Heart left ventricle (tissue), 16 donors: ENCODE results near the gene CISH. TPM values are rescaled to one million over a fixed set of nuclear protein-coding genes. Genes with fewer than 3 reads are reported as not detected.

ENCODE experiments used
- ATAC-seq, 4 donors: fragments of 200-7000 bp; cut with Tn5 transposase; one replicate each; pipeline ENCODE4 v1.9.1; 2020 to 2022; ENCODE audit warnings: moderate library complexity in 4 of 4, mild to moderate bottlenecking in 3 of 4, moderate number of reproducible peaks in 1 of 4
- DNase-seq, 5 donors: peaks; one replicate each; pipeline ENCODE4 v3.0.0-alpha.2; 2020
- H3K27ac ChIP-seq, 12 donors: fragments of 200-600 bp; sonication (generic) in 4 of 12; one replicate each; pipeline versions ENCODE4 v1.5.0 to v1.8.0; 2016 to 2022; ENCODE audit warnings: mild to moderate bottlenecking in 2 of 12
- H3K27me3 ChIP-seq, 9 donors: fragments of 200-600 bp; sonication (generic) in 2 of 9; one replicate each; pipeline versions ENCODE4 v1.5.1 to v1.8.0; 2016 to 2022; ENCODE audit warnings: mild to moderate bottlenecking in 3 of 9
- H3K36me3 ChIP-seq, 9 donors: fragments of 200-600 bp; sonication (generic) in 2 of 9; one replicate each; pipeline versions ENCODE4 v1.5.0 to v1.8.0; 2018 to 2022; ENCODE audit warnings: mild to moderate bottlenecking in 2 of 9
- H3K4me1 ChIP-seq, 12 donors: fragments of 200-600 bp; sonication (generic) in 4 of 12; one replicate each; pipeline versions ENCODE4 v1.5.0 to v1.8.0; 2016 to 2022; ENCODE audit warnings: mild to moderate bottlenecking in 3 of 12
- H3K4me3 ChIP-seq, 12 donors: fragments of 200-600 bp; sonication (generic) in 4 of 12; one replicate each; pipeline versions ENCODE4 v1.5.0 to v1.8.0; 2017 to 2022; ENCODE audit warnings: mild to moderate bottlenecking in 9 of 12, moderate library complexity in 4 of 12
- H3K9me3 ChIP-seq, 12 donors: fragments of 200-600 bp; sonication (generic) in 4 of 12; one replicate each; pipeline versions ENCODE4 v1.5.0 to v1.8.0; 2016 to 2022; ENCODE audit warnings: mild to moderate bottlenecking in 1 of 12
- POLR2A ChIP-seq, 2 donors: fragments of 450-650 bp; IDR thresholded peaks; one replicate each; pipeline ENCODE4 v1.6.1; 2017; ENCODE audit warnings: antibody characterized with exemption in 2 of 2, mild to moderate bottlenecking in 2 of 2, moderate library complexity in 2 of 2
- WGBS, 4 donors: extraction: QIAGEN DNeasy Blood & Tissue Kit in 2 of 4; methylation state at CpG; one replicate each; pipeline versions ENCODE4 v1.1.5 to v1.1.7; 2013 to 2018; 5-methylcytosine and 5-hydroxymethylcytosine counted together
- intact Hi-C, 10 donors: fragments of 100-400 bp; cut with DNase I; formaldehyde crosslinking; loops; one replicate each; pipeline versions ENCODE4 v1.11.1 to v1.14.2; 2022
- polyA plus RNA-seq, 2 donors: library from polyadenylated mRNA; stranded (reverse); fragments of 200-250 nt; gene quantifications; one replicate each; pipeline ENCODE4 v1.2.3, GENCODE V29; 2013
- total RNA-seq, 9 donors: library from RNA; depleted of rRNA in 2 of 9; stranded (reverse); fragments of >200 nt in 2 of 9; fragmentation: NEBNext Ultra II Directional in 3 of 9; extraction: Animal tissue kit (Norgen Biotek cat#: 25700) in 3 of 9; gene quantifications; one replicate each; pipeline versions ENCODE4 v1.1.0 to v1.2.4, GENCODE V29; 2016 to 2023
- TF ChIP-seq, protein P1 (sequence below), 12 donors: fragments of 200-600 bp; sonication (generic) in 4 of 12; IDR thresholded peaks; one replicate each; pipeline versions ENCODE4 v1.5.0 to v1.8.0; 2018 to 2022; ENCODE audit warnings: antibody characterized with exemption in 12 of 12, mild to moderate bottlenecking in 5 of 12
- donor health status: ischemic (EF 13 %, LVEDD 7.1; RV severe dilation, severe dysfunction).
- donor health status: healthy with polysubstance abuse.
- donor health status: DM: no; HTN: yes; CAD: no.
- donor health status: DM: no; HTN: no; CAD: no.
- donor health status: ischemic (EF 25% LVEDD 6.9; RV normal size, moderate dysfunction).
- donor health status: ischemic (EF 25% LVEDD 5.7; RV mildly dilated, moderate dysfunction).
- donor health status: healthy.
- donor health status: DM: yes; HTN: yes; CAD: no.
- donor health status: ischemic (EF 35%, LVEDD 5.7; RV mildly dilated, moderate dysfunction).
- donor health status: nonischemic (EF 11% LVEDD 7.7; RV severe dilation, severe dysfunction).
- donor health status: DM: yes; HTN: yes; CAD: no.
- donor health status: PGD.
- donor health status: ischemic (EF 29% LVEDD 5.4; RV normal size, mild dysfunction).
- donor health status: nonischemic (EF 23%, LVEDD 6.1; RV moderate dilation, normal function).

CISH gene
- total and polyA plus RNA-seq, 11 donors = 6.9 to 57.0 (median 20.3) TPM

GRCh38 chr3:50658416-50658815 is 46.8 kb upstream of the CISH start:
- ATAC-seq = no peak
- TF ChIP-seq POLR2A (IDR thresholded peaks at IDR 0.05) = no peak
- TF ChIP-seq, protein P1, sequence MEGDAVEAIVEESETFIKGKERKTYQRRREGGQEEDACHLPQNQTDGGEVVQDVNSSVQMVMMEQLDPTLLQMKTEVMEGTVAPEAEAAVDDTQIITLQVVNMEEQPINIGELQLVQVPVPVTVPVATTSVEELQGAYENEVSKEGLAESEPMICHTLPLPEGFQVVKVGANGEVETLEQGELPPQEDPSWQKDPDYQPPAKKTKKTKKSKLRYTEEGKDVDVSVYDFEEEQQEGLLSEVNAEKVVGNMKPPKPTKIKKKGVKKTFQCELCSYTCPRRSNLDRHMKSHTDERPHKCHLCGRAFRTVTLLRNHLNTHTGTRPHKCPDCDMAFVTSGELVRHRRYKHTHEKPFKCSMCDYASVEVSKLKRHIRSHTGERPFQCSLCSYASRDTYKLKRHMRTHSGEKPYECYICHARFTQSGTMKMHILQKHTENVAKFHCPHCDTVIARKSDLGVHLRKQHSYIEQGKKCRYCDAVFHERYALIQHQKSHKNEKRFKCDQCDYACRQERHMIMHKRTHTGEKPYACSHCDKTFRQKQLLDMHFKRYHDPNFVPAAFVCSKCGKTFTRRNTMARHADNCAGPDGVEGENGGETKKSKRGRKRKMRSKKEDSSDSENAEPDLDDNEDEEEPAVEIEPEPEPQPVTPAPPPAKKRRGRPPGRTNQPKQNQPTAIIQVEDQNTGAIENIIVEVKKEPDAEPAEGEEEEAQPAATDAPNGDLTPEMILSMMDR (IDR thresholded peaks at IDR 0.05) = no peak
- Histone ChIP-seq H3K9me3 (no peaks in the 10 kb centered on the region), H3K27me3 (no peaks in the 10 kb centered on the region), H3K36me3 (no peaks in the 10 kb centered on the region), H3K4me3 (no peak overlapping the region), H3K4me1 (peaks cover 0 to 7% (median 0%) of the 10 kb centered on the region in 12 donors), H3K27ac (no peak overlapping the region)
- intact Hi-C loops = loop anchor here in 1 of 10 donors (10.0 kb wide), 1 partner anchor 84 kb away; no protein-coding TSS in a partner anchor
- WGBS, 4 donors = 91% methylated on average over 6 of the region's 6 CpGs
- peak in 1 of 5 donors; percentile 13 for DNase-seq

- peak in 1 of 5 donors; percentile 11 for DNase-seq
- WGBS, 4 donors = 87 to 91% (median 90%) methylated on average over 3 of the region's 3 CpGs
- ATAC-seq = no peak
- Histone ChIP-seq H3K27me3 (no peaks in the 10 kb centered on the region), H3K9me3 (no peaks in the 10 kb centered on the region), H3K36me3 (no peaks in the 10 kb centered on the region), H3K4me3 (no peak overlapping the region), H3K27ac (no peak overlapping the region), H3K4me1 (peaks cover 0 to 2% (median 0%) of the 10 kb centered on the region in 12 donors)
- intact Hi-C loops = loop anchor here in 1 of 10 donors (10.0 kb wide), 1 partner anchor 83 kb away; no protein-coding TSS in a partner anchor
- no peak for TF ChIP-seq POLR2A (IDR thresholded peaks at IDR 0.05)
- TF ChIP-seq, protein P1 (IDR thresholded peaks at IDR 0.05) = no peak
Observed at GRCh38 chr3:50657816-50658215, 46.2 kb upstream of the CISH start.

- Histone ChIP-seq H3K27me3 (no peaks in the 10 kb centered on the region), H3K36me3 (no peaks in the 10 kb centered on the region), H3K4me3 (no peak overlapping the region), H3K27ac (no peak overlapping the region), H3K4me1 (peaks cover 0 to 5% (median 0%) of the 10 kb centered on the region in 12 donors), H3K9me3 (no peaks in the 10 kb centered on the region)
- TF ChIP-seq, protein P1 (IDR thresholded peaks at IDR 0.05) = no peak
- TF ChIP-seq POLR2A (IDR thresholded peaks at IDR 0.05) = no peak
- ATAC-seq = no peak
- DNase-seq = no peak
- WGBS, 4 donors = 84 to 96% (median 91%) methylated on average over 5 of the region's 5 CpGs
- intact Hi-C loops = loop anchor here in 1 of 10 donors (10.0 kb wide), 1 partner anchor 83 kb away; no protein-coding TSS in a partner anchor
Observed at GRCh38 chr3:50657407-50657806, 45.8 kb upstream of the CISH start.

GRCh38 chr3:50656417-50657195 is 45.0 kb upstream of the CISH start:
- ATAC-seq (no peak), DNase-seq (peak in 1 of 5 donors; percentile 13)
- Histone ChIP-seq H3K36me3 (no peaks in the 10 kb centered on the region), H3K4me3 (no peak overlapping the region), H3K27me3 (no peaks in the 10 kb centered on the region), H3K4me1 (peaks cover 0 to 13% (median 0%) of the 10 kb centered on the region in 12 donors), H3K27ac (no peak overlapping the region), H3K9me3 (no peaks in the 10 kb centered on the region)
- intact Hi-C loops = loop anchor here in 1 of 10 donors (10.0 kb wide), 1 partner anchor 82 kb away; no protein-coding TSS in a partner anchor
- 58 to 71% (median 62%) methylated on average over 8 of the region's 8 CpGs for WGBS, 4 donors
- TF ChIP-seq, protein P1 (IDR thresholded peaks at IDR 0.05) = no peak
- TF ChIP-seq POLR2A (IDR thresholded peaks at IDR 0.05) = no peak
